ENCODE results near the gene KIF1A. TPM values are rescaled to one million over a fixed set of nuclear protein-coding genes. Genes with fewer than 3 reads are reported as not detected.

Gene KIF1A
- total and polyA plus RNA-seq, 2 of the 8 experiments (the other 6 are each of a cell fraction or from before 2014, with no cell fraction given): 61.3 to 281 TPM

DNA sequence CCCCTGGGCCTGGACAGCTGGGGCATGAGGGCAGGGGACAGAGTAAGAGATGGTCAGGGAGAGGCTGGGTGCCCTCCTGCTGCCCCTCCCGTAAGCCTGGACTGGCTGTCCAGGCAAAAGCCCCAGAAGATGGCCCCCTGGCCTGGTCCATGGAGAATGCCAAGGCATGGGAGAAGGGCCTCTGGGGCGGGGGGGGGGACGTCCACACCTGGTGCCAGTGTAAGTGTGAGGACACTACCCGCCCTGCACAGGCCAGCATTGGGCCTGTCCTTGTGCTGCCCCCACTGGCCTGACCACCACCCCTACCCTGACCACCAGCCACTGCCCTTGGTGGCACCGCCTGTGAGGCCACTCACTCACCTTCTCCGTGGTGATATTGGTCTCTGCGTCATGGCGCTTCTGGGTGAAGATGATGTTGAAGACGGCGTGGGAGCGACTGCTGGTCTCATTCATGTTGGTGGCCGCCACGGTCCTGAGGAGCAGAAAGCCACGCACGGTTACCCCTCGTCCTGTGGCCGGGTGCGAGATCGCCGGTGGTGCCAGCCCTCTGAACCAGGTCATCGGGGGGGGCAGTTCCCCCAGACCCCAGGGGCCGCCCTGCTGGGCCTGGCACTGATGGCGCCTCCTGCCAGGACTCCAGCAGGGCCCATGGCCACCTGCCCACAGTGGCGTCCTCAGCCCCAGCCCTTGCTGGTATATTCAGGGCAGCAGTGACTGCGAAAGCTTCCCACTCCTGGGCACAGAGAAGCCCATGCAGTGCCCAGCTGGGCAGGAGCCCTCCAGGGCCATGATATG, 35.2 kb downstream of the KIF1A start (continued):
- TF ChIP-seq GTF2F1 (IDR thresholded peaks at IDR 0.05; ENCODE audit: borderline replicate concordance, low read depth, low read length): no peak
